ENCODE measurements around the gene COL9A3. TPM values are rescaled to one million over a fixed set of nuclear protein-coding genes. Genes with fewer than 3 reads are reported as not detected.
A peak's percentile ranks its signal among the peaks of the same experiment; 100 is the strongest.

The COL9A3 gene
- total RNA-seq, 1 experiment from 2014 or later = 136 TPM

GRCh38 chr20:62856931-62857619, 40.2 kb downstream of the COL9A3 start:
- no peak for TF ChIP-seq AFF4 (CRISPR knock-in tag; IDR thresholded peaks at IDR 0.05; ENCODE audit: borderline replicate concordance)
- no peak for TF ChIP-seq TEAD4 (CRISPR knock-in tag; IDR thresholded peaks at IDR 0.05)
- no peak for TF ChIP-seq ZSCAN18 (CRISPR knock-in tag; IDR thresholded peaks at IDR 0.05)
- TF ChIP-seq E2F1 (CRISPR knock-in tag; IDR thresholded peaks at IDR 0.05) = no peak
- no peak for TF ChIP-seq NFE2L1 (CRISPR knock-in tag; IDR thresholded peaks at IDR 0.05)
- no peak for TF ChIP-seq FOXP4 (CRISPR knock-in tag; IDR thresholded peaks at IDR 0.05)
- TF ChIP-seq E2F5 (CRISPR knock-in tag; IDR thresholded peaks at IDR 0.05) = no peak
- TF ChIP-seq MLX (CRISPR knock-in tag; IDR thresholded peaks at IDR 0.05) = no peak
- peaks cover 3% of the 10 kb centered on the region; the same call in 1 of the 2 replicates for H3K27me3 Mint-ChIP-seq (ENCODE audit: low read depth)
- POLR2A ChIA-PET = no interaction called here
- CTCF ChIA-PET = no interaction called here
- no peak overlapping the region for H3K4me3 Mint-ChIP-seq
- no peaks in the 10 kb centered on the region for H3K9me3 Mint-ChIP-seq
- peaks cover 39% of the 10 kb centered on the region for H3K36me3 Mint-ChIP-seq
- H3K4me1 Mint-ChIP-seq = peaks cover 20% of the 10 kb centered on the region
- peak overlapping the region; percentile 41; the same call in 1 of the 2 replicates for H3K27ac Mint-ChIP-seq
- DNase-seq (ENCODE audit: low spot score) (no peak), ATAC-seq (no peak)

- ChIA-PET CTCF (no interaction called here), POLR2A (no interaction called here)
- Mint-ChIP-seq H3K27ac (no peak overlapping the region), H3K27me3 (ENCODE audit: low read depth) (peaks cover 3% of the 10 kb centered on the region; the same call in 1 of the 2 replicates), H3K36me3 (peaks cover 31% of the 10 kb centered on the region), H3K9me3 (no peaks in the 10 kb centered on the region), H3K4me1 (peaks cover 28% of the 10 kb centered on the region), H3K4me3 (no peak overlapping the region)
- DNase-seq (ENCODE audit: low spot score) (no peak), ATAC-seq (no peak)
- TF ChIP-seq ZNF138 (CRISPR knock-in tag; conservative IDR thresholded peaks at IDR 0.05) = no peak
- TF ChIP-seq IRF1 (CRISPR knock-in tag; IDR thresholded peaks at IDR 0.05) = no peak
- TF ChIP-seq ZNF512 (CRISPR knock-in tag; IDR thresholded peaks at IDR 0.05; ENCODE audit: borderline replicate concordance) = no peak
- TF ChIP-seq USF1 (CRISPR knock-in tag; IDR thresholded peaks at IDR 0.05) = no peak
- no peak for TF ChIP-seq E2F1 (CRISPR knock-in tag; IDR thresholded peaks at IDR 0.05)
- no peak for TF ChIP-seq HMGA2 (CRISPR knock-in tag; IDR thresholded peaks at IDR 0.05)
- no peak for TF ChIP-seq GRHL2 (CRISPR knock-in tag; IDR thresholded peaks at IDR 0.05; ENCODE audit: insufficient replicate concordance, severe bottlenecking)
- no peak for TF ChIP-seq FOXJ3 (CRISPR knock-in tag; IDR thresholded peaks at IDR 0.05; ENCODE audit: borderline replicate concordance)
Observed at GRCh38 chr20:62858058-62858830, 41.4 kb downstream of the COL9A3 start.

Data from WTC11 (cell line).